ENCODE data around the gene ALPP.
"Not testable (repeated sequence)": the region's sequence is repeated elsewhere in the genome, so short reads cannot be mapped to it uniquely, and the experiment has no call there.

Gene ALPP

DNA sequence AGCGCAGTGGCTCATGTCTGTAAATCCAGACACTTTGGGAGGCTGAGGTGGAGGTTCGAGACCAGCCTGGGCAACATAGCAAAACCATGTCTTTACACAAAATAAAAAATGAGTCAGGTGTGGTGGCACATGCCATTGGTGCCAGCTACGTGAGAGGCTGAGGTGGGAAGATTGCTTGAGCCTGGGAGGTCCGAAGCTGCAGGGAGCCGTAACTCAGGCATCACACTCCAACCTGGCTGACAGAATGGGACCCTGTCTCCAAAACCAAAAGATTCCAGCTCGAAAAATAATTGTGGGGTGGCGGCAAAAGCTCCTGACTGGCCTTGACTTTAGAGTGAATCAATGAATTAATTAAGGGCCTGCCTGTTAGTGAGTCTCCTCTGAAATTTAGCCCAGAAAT is 1.2 kb upstream of the ALPP start:
- no peak for DNase-seq (ENCODE audit: low spot score)
- Mint-ChIP-seq H3K27me3 (ENCODE audit: low read depth) (peaks cover 2% of the 10 kb centered on the region), H3K36me3 (ENCODE audit: low read depth) (no peaks in the 10 kb centered on the region), H3K9me3 (no peaks in the 10 kb centered on the region), H3K27ac (no peak overlapping the region), H3K4me1 (ENCODE audit: low read depth) (no peaks in the 10 kb centered on the region), H3K4me3 (no peak overlapping the region)

DNA sequence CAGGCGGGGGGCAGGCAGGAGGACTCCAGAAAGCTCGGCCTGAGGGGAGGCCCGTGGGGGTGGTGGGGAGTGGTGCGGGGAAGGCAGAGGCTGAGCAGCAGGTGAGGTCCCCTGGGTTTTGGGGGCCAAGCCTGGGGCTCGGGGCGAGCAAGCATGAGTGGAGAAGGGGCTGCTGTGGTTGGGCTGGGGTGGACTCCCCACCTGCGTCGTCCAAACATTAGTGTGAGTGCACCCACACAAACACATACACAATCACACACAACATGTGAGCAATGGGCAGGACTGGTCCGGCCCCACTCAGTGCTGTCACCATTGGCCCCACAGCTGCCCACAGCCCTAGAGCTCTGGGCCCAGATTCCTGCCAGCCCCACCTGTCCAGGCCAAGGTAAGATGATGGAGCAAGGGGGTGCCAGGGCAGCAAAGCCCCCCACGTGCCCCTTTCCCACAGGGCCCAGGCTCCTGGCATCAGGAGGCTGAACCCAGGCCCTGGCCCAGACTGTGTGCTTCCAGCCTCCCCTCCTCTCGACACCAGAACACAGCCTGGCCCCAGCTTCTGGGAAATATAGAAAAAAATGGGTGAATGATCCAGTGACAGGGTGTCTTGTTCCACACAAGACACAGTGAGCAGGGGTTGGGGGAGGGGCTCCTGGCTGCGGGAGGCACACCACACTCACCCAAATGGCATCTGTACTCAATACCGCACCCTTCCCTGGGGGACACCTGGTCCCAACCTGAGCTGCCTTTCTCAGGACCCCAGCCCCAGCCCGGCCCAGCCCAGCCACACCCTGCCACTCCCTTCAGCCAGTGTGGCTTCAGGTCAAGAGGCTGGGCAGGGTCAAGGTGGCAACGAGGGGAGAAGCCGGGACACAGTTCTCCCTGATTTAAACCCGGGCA is 463 bp upstream of the ALPP start:
- Mint-ChIP-seq H3K27me3 (ENCODE audit: low read depth) (peaks cover 4% of the 10 kb centered on the region), H3K27ac (no peak overlapping the region), H3K4me3 (no peak overlapping the region), H3K36me3 (ENCODE audit: low read depth) (no peaks in the 10 kb centered on the region), H3K9me3 (no peaks in the 10 kb centered on the region), H3K4me1 (ENCODE audit: low read depth) (no peaks in the 10 kb centered on the region)
- no peak for DNase-seq (ENCODE audit: low spot score)

GRCh38 chr2:232379610-232380590 is 1.3 kb downstream of the ALPP start:
- H3K27me3 Mint-ChIP-seq (ENCODE audit: low read depth), result peaks cover 18% of the 10 kb centered on the region
- H3K36me3 Mint-ChIP-seq (ENCODE audit: low read depth); DNase-seq (ENCODE audit: low spot score); H3K27ac Mint-ChIP-seq; H3K4me1 Mint-ChIP-seq (ENCODE audit: low read depth); H3K9me3 Mint-ChIP-seq; H3K4me3 Mint-ChIP-seq: not testable (repeated sequence)

DNA sequence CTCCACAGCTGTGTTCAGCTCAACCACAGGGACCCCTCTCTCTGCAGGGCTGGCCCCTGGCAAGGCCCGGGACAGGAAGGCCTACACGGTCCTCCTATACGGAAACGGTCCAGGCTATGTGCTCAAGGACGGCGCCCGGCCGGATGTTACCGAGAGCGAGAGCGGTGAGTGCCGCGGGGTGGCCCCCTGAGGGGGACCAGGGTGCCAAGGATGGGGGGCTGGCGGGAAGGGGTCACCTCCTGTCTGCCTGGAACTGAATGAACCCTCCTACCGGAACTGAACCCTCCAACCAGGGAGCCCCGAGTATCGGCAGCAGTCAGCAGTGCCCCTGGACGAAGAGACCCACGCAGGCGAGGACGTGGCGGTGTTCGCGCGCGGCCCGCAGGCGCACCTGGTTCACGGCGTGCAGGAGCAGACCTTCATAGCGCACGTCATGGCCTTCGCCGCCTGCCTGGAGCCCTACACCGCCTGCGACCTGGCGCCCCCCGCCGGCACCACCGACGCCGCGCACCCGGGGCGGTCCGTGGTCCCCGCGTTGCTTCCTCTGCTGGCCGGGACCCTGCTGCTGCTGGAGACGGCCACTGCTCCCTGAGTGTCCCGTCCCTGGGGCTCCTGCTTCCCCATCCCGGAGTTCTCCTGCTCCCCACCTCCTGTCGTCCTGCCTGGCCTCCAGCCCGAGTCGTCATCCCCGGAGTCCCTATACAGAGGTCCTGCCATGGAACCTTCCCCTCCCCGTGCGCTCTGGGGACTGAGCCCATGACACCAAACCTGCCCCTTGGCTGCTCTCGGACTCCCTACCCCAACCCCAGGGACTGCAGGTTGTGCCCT is 2.9 kb downstream of the ALPP start:
- H3K4me1 Mint-ChIP-seq (ENCODE audit: low read depth); H3K9me3 Mint-ChIP-seq; H3K27ac Mint-ChIP-seq; DNase-seq (ENCODE audit: low spot score); H3K4me3 Mint-ChIP-seq; H3K36me3 Mint-ChIP-seq (ENCODE audit: low read depth): not testable (repeated sequence)
- peaks cover 34% of the 10 kb centered on the region for H3K27me3 Mint-ChIP-seq (ENCODE audit: low read depth)

- DNase-seq (ENCODE audit: low spot score), result no peak
- Mint-ChIP-seq H3K27me3 (ENCODE audit: low read depth) (peaks cover 38% of the 10 kb centered on the region), H3K9me3 (no peaks in the 10 kb centered on the region), H3K36me3 (ENCODE audit: low read depth) (no peaks in the 10 kb centered on the region), H3K4me1 (ENCODE audit: low read depth) (no peaks in the 10 kb centered on the region), H3K27ac (no peak overlapping the region), H3K4me3 (no peak overlapping the region)
Observed at GRCh38 chr2:232382331-232383225, 4.0 kb downstream of the ALPP start.

- H3K27me3 Mint-ChIP-seq (ENCODE audit: low read depth), result peaks cover 43% of the 10 kb centered on the region
- no peak overlapping the region for H3K27ac Mint-ChIP-seq
- H3K4me1 Mint-ChIP-seq (ENCODE audit: low read depth), result no peaks in the 10 kb centered on the region
- no peaks in the 10 kb centered on the region for H3K36me3 Mint-ChIP-seq (ENCODE audit: low read depth)
- no peaks in the 10 kb centered on the region for H3K9me3 Mint-ChIP-seq
- no peak for DNase-seq (ENCODE audit: low spot score)
- no peak overlapping the region for H3K4me3 Mint-ChIP-seq
Observed at GRCh38 chr2:232384466-232384865, 5.9 kb downstream of the ALPP start.

- H3K4me3 Mint-ChIP-seq, result not testable (repeated sequence)
Observed at GRCh38 chr2:232385058-232385457, 6.5 kb downstream of the ALPP start.

GRCh38 chr2:232385660-232386489 is 7.3 kb downstream of the ALPP start:
- Mint-ChIP-seq H3K9me3 (no peaks in the 10 kb centered on the region), H3K4me1 (ENCODE audit: low read depth) (no peaks in the 10 kb centered on the region), H3K27me3 (ENCODE audit: low read depth) (peaks cover 54% of the 10 kb centered on the region), H3K27ac (no peak overlapping the region), H3K4me3 (no peak overlapping the region), H3K36me3 (ENCODE audit: low read depth) (no peaks in the 10 kb centered on the region)
- DNase-seq (ENCODE audit: low spot score), result no peak

More at GRCh38 chr2:232385058-232385457, 6.5 kb downstream of the ALPP start:
- not testable (repeated sequence) for H3K27ac Mint-ChIP-seq; DNase-seq (ENCODE audit: low spot score); H3K4me1 Mint-ChIP-seq (ENCODE audit: low read depth); H3K9me3 Mint-ChIP-seq; H3K36me3 Mint-ChIP-seq (ENCODE audit: low read depth)
- H3K27me3 Mint-ChIP-seq (ENCODE audit: low read depth), result peaks cover 48% of the 10 kb centered on the region

GRCh38 chr2:232386490-232386739 is 7.9 kb downstream of the ALPP start:
- Mint-ChIP-seq H3K27ac (no peak overlapping the region), H3K27me3 (ENCODE audit: low read depth) (peaks cover 57% of the 10 kb centered on the region), H3K36me3 (ENCODE audit: low read depth) (no peaks in the 10 kb centered on the region), H3K9me3 (no peaks in the 10 kb centered on the region), H3K4me3 (no peak overlapping the region), H3K4me1 (ENCODE audit: low read depth) (no peaks in the 10 kb centered on the region)
- no peak for DNase-seq (ENCODE audit: low spot score)

- DNase-seq (ENCODE audit: low spot score), result no peak
- Mint-ChIP-seq H3K4me3 (no peak overlapping the region), H3K36me3 (ENCODE audit: low read depth) (no peaks in the 10 kb centered on the region), H3K27me3 (ENCODE audit: low read depth) (peaks cover 56% of the 10 kb centered on the region), H3K4me1 (ENCODE audit: low read depth) (no peaks in the 10 kb centered on the region), H3K27ac (no peak overlapping the region), H3K9me3 (no peaks in the 10 kb centered on the region)
Observed at GRCh38 chr2:232386740-232387450, 8.3 kb downstream of the ALPP start.

DNA sequence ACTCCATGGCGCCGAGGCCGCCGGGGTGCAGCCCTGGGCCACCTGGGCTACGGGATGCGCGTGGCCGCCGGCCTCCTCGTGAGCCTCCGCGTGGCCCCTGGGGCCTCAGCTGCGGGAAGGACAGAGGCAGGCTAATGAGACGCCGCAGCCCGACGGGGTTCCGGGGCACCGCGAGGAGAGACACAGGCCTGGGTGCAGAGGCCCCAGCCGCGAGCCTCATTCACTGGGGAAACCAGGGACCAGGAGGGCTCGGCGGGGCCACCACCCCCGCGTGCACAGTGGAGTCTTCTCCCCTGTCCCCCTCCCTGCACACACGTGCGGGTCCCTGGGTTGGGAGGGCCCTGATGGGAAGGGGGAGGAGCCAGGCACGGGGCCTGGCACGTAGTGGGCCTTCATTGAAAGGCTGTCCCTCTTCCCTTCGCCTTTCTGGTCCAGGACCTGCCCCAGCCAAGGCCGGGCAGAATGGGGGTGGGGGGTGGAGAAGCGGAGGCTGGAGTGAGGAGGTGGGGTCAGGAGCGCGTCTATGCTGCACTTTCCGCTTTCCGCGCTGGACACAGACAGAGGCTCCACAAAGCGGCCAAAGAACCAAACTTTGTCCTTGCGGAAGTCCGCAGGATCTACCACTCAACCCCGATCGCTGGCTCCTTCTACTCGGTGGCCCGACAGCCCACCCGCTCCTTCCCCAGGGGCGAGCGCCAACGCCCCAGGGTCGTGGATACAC is 9.1 kb downstream of the ALPP start:
- no peak for DNase-seq (ENCODE audit: low spot score)
- H3K4me1 Mint-ChIP-seq (ENCODE audit: low read depth), result no peaks in the 10 kb centered on the region
- no peaks in the 10 kb centered on the region for H3K36me3 Mint-ChIP-seq (ENCODE audit: low read depth)
- no peak overlapping the region for H3K4me3 Mint-ChIP-seq
- peaks cover 59% of the 10 kb centered on the region for H3K27me3 Mint-ChIP-seq (ENCODE audit: low read depth)
- H3K9me3 Mint-ChIP-seq, result no peaks in the 10 kb centered on the region
- H3K27ac Mint-ChIP-seq, result no peak overlapping the region
